Lower lobe of right lung (tissue), 2 donors: Measurements from ENCODE around the gene INPP5B. TPM values are rescaled to one million over a fixed set of nuclear protein-coding genes. Genes with fewer than 3 reads are reported as not detected.

Source experiments
- ATAC-seq, 2 donors: fragments of 200-7000 bp; cut with Tn5 transposase; one replicate each; pipeline ENCODE4 v1.9.1; 2020 to 2022; ENCODE audit warnings: mild to moderate bottlenecking in 2 of 2, moderate library complexity in 2 of 2
- DNase-seq: peaks from one replicate; pipeline ENCODE4 v3.0.0-alpha.2; 2020
- H3K27ac ChIP-seq: fragments of 200-600 bp; one replicate; pipeline ENCODE4 v1.8.0; 2022
- H3K27me3 ChIP-seq: fragments of 200-600 bp; one replicate; pipeline ENCODE4 v1.8.0; 2022; ENCODE audit warnings: low read depth
- H3K36me3 ChIP-seq: fragments of 200-600 bp; one replicate; pipeline ENCODE4 v1.8.0; 2022; ENCODE audit warnings: mild to moderate bottlenecking
- H3K4me1 ChIP-seq: fragments of 200-600 bp; one replicate; pipeline ENCODE4 v1.8.0; 2022
- H3K4me3 ChIP-seq: fragments of 200-600 bp; one replicate; pipeline ENCODE4 v1.8.0; 2022; ENCODE audit warnings: mild to moderate bottlenecking
- H3K9me3 ChIP-seq: fragments of 200-600 bp; one replicate; pipeline ENCODE4 v1.8.0; 2022
- intact Hi-C: fragments of 100-400 bp; cut with DNase I; formaldehyde crosslinking; loops from one replicate; pipeline ENCODE4 v1.11.0; 2022
- total RNA-seq: library from RNA; stranded (reverse); fragmentation: NEBNext Ultra II Directional; extraction: Animal tissue kit (Norgen Biotek cat#: 25700); gene quantifications from one replicate; pipeline ENCODE4 v1.2.1, GENCODE V29; 2021
- TF ChIP-seq, protein P1 (sequence below): fragments of 200-600 bp; IDR thresholded peaks from one replicate; pipeline ENCODE4 v1.8.0; 2022; ENCODE audit warnings: antibody characterized with exemption, mild to moderate bottlenecking
- donor health status: DM: no; HTN: yes; CAD: no; lungs with severe emphysema.

The INPP5B gene
- total RNA-seq, 1 donor from 2014 or later, result 42.5 TPM

- TF ChIP-seq, protein P1, sequence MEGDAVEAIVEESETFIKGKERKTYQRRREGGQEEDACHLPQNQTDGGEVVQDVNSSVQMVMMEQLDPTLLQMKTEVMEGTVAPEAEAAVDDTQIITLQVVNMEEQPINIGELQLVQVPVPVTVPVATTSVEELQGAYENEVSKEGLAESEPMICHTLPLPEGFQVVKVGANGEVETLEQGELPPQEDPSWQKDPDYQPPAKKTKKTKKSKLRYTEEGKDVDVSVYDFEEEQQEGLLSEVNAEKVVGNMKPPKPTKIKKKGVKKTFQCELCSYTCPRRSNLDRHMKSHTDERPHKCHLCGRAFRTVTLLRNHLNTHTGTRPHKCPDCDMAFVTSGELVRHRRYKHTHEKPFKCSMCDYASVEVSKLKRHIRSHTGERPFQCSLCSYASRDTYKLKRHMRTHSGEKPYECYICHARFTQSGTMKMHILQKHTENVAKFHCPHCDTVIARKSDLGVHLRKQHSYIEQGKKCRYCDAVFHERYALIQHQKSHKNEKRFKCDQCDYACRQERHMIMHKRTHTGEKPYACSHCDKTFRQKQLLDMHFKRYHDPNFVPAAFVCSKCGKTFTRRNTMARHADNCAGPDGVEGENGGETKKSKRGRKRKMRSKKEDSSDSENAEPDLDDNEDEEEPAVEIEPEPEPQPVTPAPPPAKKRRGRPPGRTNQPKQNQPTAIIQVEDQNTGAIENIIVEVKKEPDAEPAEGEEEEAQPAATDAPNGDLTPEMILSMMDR, result no peak
Measured at GRCh38 chr1:37865348-37866120, 81.3 kb downstream of the INPP5B start.

DNA sequence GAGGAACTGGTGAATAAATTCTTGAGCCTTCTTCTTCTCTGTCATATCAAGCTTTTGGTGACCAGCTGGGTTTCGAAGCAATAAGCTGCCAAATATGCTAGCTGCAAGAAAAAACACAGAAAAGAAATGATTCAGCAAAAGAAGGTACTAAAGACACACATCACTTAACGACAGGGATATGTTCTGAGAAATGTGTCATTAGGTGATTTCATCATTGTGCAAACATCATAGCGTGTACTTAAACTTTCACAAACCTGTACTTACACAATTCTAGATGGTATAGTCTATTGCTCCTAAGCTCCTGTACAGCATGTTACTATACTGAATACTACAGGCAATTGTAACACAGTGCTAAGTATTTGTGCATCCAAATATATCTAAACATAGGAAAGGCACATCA, 84.5 kb downstream of the INPP5B start:
- Histone ChIP-seq H3K27ac (no peak overlapping the region), H3K9me3 (no peaks in the 10 kb centered on the region), H3K36me3 (peaks cover 68% of the 10 kb centered on the region), H3K4me1 (peaks cover 20% of the 10 kb centered on the region), H3K27me3 (no peaks in the 10 kb centered on the region), H3K4me3 (no peak overlapping the region)
- no peak for DNase-seq
- no peak for ATAC-seq
- intact Hi-C loops, result no loop called here
- TF ChIP-seq, protein P1, result no peak

More at GRCh38 chr1:37865348-37866120, 81.3 kb downstream of the INPP5B start:
- Histone ChIP-seq H3K36me3 (peaks cover 95% of the 10 kb centered on the region), H3K27me3 (no peaks in the 10 kb centered on the region), H3K27ac (no peak overlapping the region), H3K4me1 (peaks cover 2% of the 10 kb centered on the region), H3K4me3 (no peak overlapping the region), H3K9me3 (no peaks in the 10 kb centered on the region)
- DNase-seq, result no peak
- no peak for ATAC-seq
- intact Hi-C loops, result no loop called here

DNA sequence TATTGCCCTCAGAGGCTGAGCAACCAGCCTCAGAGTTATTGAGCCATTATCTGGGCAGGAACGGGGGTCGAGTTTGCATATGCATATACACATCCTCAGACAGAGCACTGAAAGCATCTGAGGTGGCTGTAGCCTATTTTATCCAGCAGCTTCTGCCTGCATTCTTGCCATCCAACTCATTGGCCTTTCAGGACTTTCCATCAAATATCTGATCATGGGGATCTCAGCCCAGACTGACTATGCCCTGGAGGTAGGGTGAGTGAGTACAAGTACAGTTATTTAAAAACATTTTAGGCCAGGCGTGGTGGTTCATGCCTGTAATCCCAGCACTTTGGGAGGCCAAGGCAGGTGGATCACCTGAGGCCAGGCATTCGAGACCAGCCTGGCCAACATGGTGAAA, 85.7 kb downstream of the INPP5B start:
- no peak for DNase-seq
- Histone ChIP-seq H3K36me3 (peaks cover 69% of the 10 kb centered on the region), H3K4me1 (peaks cover 32% of the 10 kb centered on the region), H3K27ac (no peak overlapping the region), H3K9me3 (no peaks in the 10 kb centered on the region), H3K4me3 (no peak overlapping the region), H3K27me3 (no peaks in the 10 kb centered on the region)
- ATAC-seq, result no peak
- TF ChIP-seq, protein P1, result no peak
- intact Hi-C loops, result no loop called here

GRCh38 chr1:37860346-37860666, 86.5 kb downstream of the INPP5B start:
- no peaks in the 10 kb centered on the region for H3K27me3 ChIP-seq
- peak overlapping the region; percentile 98 for H3K27ac ChIP-seq
- peaks cover 66% of the 10 kb centered on the region for H3K36me3 ChIP-seq
- peaks cover 40% of the 10 kb centered on the region for H3K4me1 ChIP-seq
- H3K9me3 ChIP-seq, result no peaks in the 10 kb centered on the region
- intact Hi-C loops, result no loop called here
- TF ChIP-seq, protein P1, result no peak
- no peak for ATAC-seq
- no peak for DNase-seq
- H3K4me3 ChIP-seq, result peak overlapping the region; percentile 95

GRCh38 chr1:37859507-37860345, 87.1 kb downstream of the INPP5B start, which contains the start of gene MTF1:
Gene MTF1 (minus strand): TSS chr1:37859592. CDS start chr1:37857658, 1,934 bp downstream.
- Histone ChIP-seq H3K4me3 (peak within 1 kb of the TSS; percentile 95), H3K4me1 (peaks cover 46% of the 10 kb centered on the region), H3K36me3 (peaks cover 66% of the 10 kb centered on the region), H3K9me3 (no peaks in the 10 kb centered on the region), H3K27me3 (no peaks in the 10 kb centered on the region), H3K27ac (peak within 1 kb of the TSS; percentile 98)
- TF ChIP-seq, protein P1, result peak; percentile 91
- intact Hi-C loops, result no loop called here
- peak; percentile 99 to 100 for ATAC-seq
- DNase-seq, result peak; percentile 97
